Right lobe of liver (tissue), 4 donors: ENCODE results near the gene CSF3R.

ENCODE experiments used
- POLR2A ChIP-seq: fragments of 450-650 bp; IDR thresholded peaks from one replicate; pipeline ENCODE4 v1.6.1; 2017; ENCODE audit warnings: antibody characterized with exemption, mild to moderate bottlenecking
- TF ChIP-seq, protein P1 (sequence below), 4 donors: fragments of 200-600 bp in 3 of 4; fragments of 450-650 bp in 1 of 4; IDR thresholded peaks; one replicate each; pipeline versions ENCODE4 v1.5.1 to v1.8.0; 2016 to 2022; ENCODE audit warnings: antibody characterized with exemption in 4 of 4, mild to moderate bottlenecking in 2 of 4
- donor health status: DM: no; HTN: no; CAD: no.
- donor health status: DM: no; HTN: no; CAD: no.
- donor health status: DM: no; HTN: yes; CAD: no.

DNA sequence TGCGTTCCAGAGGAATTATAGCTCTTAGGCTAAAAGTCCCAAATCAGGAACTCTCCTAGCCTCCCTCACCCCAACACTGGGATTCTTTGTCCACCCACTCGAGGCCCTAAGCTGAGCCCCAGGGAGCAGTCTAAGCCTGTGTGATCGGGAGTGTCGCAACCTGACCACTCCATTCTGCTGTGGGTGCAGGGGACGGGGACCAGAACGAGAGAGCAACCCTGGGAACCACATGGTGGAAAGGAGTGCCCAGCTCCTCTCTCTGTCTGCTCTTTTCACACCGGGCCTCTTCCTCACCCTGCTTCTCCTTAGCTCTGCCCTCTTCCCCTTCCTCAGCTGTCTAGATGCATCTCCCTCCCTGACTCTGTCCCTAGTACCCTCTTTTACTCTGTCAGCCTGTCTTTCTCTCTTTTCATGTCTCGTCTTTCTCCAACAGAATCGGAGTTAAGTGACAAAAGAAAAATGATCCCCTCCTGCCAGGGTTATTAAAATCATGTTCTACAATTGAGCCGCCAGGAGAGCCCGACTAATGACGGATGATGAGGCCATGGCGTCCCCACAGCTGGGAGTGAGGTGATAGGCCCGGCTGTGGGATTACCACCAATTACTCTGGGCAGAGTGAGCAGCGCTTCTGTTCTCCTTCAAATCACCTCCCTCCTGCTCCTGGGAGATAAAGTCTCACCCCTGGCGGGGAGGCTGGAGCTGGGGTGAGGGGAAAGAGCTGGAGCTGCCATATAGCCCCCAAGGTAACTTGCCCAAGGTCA lies 34.5 kb upstream of the CSF3R start:
- TF ChIP-seq, protein P1, sequence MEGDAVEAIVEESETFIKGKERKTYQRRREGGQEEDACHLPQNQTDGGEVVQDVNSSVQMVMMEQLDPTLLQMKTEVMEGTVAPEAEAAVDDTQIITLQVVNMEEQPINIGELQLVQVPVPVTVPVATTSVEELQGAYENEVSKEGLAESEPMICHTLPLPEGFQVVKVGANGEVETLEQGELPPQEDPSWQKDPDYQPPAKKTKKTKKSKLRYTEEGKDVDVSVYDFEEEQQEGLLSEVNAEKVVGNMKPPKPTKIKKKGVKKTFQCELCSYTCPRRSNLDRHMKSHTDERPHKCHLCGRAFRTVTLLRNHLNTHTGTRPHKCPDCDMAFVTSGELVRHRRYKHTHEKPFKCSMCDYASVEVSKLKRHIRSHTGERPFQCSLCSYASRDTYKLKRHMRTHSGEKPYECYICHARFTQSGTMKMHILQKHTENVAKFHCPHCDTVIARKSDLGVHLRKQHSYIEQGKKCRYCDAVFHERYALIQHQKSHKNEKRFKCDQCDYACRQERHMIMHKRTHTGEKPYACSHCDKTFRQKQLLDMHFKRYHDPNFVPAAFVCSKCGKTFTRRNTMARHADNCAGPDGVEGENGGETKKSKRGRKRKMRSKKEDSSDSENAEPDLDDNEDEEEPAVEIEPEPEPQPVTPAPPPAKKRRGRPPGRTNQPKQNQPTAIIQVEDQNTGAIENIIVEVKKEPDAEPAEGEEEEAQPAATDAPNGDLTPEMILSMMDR (IDR thresholded peaks at IDR 0.05): no peak
- no peak for TF ChIP-seq POLR2A
